Measurements from ENCODE around the gene AMELX.

- TF ChIP-seq, protein P1, sequence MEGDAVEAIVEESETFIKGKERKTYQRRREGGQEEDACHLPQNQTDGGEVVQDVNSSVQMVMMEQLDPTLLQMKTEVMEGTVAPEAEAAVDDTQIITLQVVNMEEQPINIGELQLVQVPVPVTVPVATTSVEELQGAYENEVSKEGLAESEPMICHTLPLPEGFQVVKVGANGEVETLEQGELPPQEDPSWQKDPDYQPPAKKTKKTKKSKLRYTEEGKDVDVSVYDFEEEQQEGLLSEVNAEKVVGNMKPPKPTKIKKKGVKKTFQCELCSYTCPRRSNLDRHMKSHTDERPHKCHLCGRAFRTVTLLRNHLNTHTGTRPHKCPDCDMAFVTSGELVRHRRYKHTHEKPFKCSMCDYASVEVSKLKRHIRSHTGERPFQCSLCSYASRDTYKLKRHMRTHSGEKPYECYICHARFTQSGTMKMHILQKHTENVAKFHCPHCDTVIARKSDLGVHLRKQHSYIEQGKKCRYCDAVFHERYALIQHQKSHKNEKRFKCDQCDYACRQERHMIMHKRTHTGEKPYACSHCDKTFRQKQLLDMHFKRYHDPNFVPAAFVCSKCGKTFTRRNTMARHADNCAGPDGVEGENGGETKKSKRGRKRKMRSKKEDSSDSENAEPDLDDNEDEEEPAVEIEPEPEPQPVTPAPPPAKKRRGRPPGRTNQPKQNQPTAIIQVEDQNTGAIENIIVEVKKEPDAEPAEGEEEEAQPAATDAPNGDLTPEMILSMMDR (IDR thresholded peaks at IDR 0.05) = no peak
- no peak for TF ChIP-seq POLR2A (IDR thresholded peaks at IDR 0.05)
- no peak for TF ChIP-seq POLR2AphosphoS5 (IDR thresholded peaks at IDR 0.05; ENCODE audit: insufficient read depth in 1 of 2, low read depth in 1 of 2)
Measured at GRCh38 chrX:11337292-11338009, 44.2 kb downstream of the AMELX start.
